ENCODE results near the gene CLMN.

CLMN gene

GRCh38 chr14:95314609-95315008 is 5.1 kb downstream of the CLMN start:
- Histone ChIP-seq H3K27me3 (ENCODE audit: insufficient read depth, low read length) (peaks cover 7% of the 10 kb centered on the region; the same call in 1 of the 2 replicates), H3K9me2 (ENCODE audit: low read depth, low read length) (no peaks in the 10 kb centered on the region), H4K20me1 (ENCODE audit: insufficient read depth, low read length) (no peaks in the 10 kb centered on the region), H3K4me1 (ENCODE audit: insufficient read depth, low read length, severe bottlenecking) (peaks cover 14% of the 10 kb centered on the region), H3K27ac (ENCODE audit: low read depth, low read length, poor library complexity, severe bottlenecking) (no peak overlapping the region), H3K4me2 (ENCODE audit: low read length) (no peak overlapping the region), H3K79me2 (ENCODE audit: insufficient read depth, low read length) (no peaks in the 10 kb centered on the region), H3F3A (ENCODE audit: insufficient read depth, low read length) (no peaks in the 10 kb centered on the region), H3K36me3 (ENCODE audit: insufficient read depth, low read length) (no peaks in the 10 kb centered on the region), H3K9ac (ENCODE audit: low read length) (no peak overlapping the region), H3K9me3 (ENCODE audit: low read length) (no peaks in the 10 kb centered on the region), H3K4me3 (ENCODE audit: low read depth, low read length, poor library complexity, severe bottlenecking) (no peak overlapping the region), H2AFZ (ENCODE audit: low read length) (no peak overlapping the region)
- no peak for TF ChIP-seq EZH2 (IDR thresholded peaks at IDR 0.05; ENCODE audit: borderline replicate concordance, low read length)
- TF ChIP-seq, protein P1, sequence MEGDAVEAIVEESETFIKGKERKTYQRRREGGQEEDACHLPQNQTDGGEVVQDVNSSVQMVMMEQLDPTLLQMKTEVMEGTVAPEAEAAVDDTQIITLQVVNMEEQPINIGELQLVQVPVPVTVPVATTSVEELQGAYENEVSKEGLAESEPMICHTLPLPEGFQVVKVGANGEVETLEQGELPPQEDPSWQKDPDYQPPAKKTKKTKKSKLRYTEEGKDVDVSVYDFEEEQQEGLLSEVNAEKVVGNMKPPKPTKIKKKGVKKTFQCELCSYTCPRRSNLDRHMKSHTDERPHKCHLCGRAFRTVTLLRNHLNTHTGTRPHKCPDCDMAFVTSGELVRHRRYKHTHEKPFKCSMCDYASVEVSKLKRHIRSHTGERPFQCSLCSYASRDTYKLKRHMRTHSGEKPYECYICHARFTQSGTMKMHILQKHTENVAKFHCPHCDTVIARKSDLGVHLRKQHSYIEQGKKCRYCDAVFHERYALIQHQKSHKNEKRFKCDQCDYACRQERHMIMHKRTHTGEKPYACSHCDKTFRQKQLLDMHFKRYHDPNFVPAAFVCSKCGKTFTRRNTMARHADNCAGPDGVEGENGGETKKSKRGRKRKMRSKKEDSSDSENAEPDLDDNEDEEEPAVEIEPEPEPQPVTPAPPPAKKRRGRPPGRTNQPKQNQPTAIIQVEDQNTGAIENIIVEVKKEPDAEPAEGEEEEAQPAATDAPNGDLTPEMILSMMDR (IDR thresholded peaks at IDR 0.05; ENCODE audit: low read length) = no peak

DNA sequence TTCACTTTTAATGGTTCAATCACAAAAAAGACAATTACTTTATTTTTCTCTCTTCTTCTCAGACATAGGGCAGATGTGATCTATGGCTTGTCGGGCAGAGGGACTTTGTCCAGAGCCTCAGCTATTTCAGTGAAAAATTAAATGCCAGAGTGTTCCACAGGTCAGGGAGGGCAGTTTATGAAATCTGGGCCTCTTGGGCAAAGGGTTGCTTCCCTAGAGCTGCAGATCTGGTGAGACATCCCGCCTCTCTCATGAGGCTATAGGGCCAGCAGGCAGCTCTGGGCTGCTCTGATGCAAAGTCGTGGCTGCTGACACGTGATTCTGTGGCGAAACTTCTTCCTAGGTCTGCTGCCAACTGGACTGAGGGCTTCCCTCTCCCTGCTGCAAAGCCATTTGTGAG is 6.0 kb downstream of the CLMN start:
- Histone ChIP-seq H3K9me3 (ENCODE audit: low read length) (no peaks in the 10 kb centered on the region), H3K9me2 (ENCODE audit: low read depth, low read length) (no peaks in the 10 kb centered on the region), H3K4me3 (ENCODE audit: low read depth, low read length, poor library complexity, severe bottlenecking) (no peak overlapping the region), H4K20me1 (ENCODE audit: insufficient read depth, low read length) (no peaks in the 10 kb centered on the region), H3K36me3 (ENCODE audit: insufficient read depth, low read length) (no peaks in the 10 kb centered on the region), H3F3A (ENCODE audit: insufficient read depth, low read length) (no peaks in the 10 kb centered on the region), H2AFZ (ENCODE audit: low read length) (no peak overlapping the region), H3K79me2 (ENCODE audit: insufficient read depth, low read length) (no peaks in the 10 kb centered on the region), H3K27me3 (ENCODE audit: insufficient read depth, low read length) (peaks cover 7% of the 10 kb centered on the region; the same call in 1 of the 2 replicates), H3K27ac (ENCODE audit: low read depth, low read length, poor library complexity, severe bottlenecking) (no peak overlapping the region), H3K4me1 (ENCODE audit: insufficient read depth, low read length, severe bottlenecking) (peaks cover 6% of the 10 kb centered on the region), H3K4me2 (ENCODE audit: low read length) (no peak overlapping the region), H3K9ac (ENCODE audit: low read length) (no peak overlapping the region)
- TF ChIP-seq, protein P1 (IDR thresholded peaks at IDR 0.05; ENCODE audit: low read length) = no peak
- no peak for TF ChIP-seq EZH2 (IDR thresholded peaks at IDR 0.05; ENCODE audit: borderline replicate concordance, low read length)

DNA sequence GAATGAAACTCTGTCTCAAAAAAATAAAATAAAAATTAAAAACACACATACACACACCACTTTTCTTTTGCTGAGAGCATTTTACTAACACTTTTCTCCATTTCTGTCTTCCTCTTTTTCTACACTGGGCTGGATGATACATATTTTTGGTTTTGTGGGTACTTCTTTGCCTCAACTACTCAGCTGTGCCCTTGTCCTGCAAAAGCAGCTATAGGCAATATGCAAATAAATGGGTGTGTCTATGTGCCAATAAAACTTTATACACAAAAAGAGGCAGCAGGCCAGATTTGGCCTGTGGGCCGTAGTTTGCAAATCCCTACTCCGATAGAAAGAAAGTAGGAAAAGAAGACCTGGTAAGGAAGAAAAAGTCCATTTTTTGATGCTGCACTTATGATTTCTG is 6.5 kb downstream of the CLMN start:
- no peak overlapping the region for H2AFZ ChIP-seq (ENCODE audit: low read length)
- H3K27me3 ChIP-seq (ENCODE audit: insufficient read depth, low read length) = peaks cover 7% of the 10 kb centered on the region; the same call in 1 of the 2 replicates
- no peak overlapping the region for H3K4me2 ChIP-seq (ENCODE audit: low read length)
- TF ChIP-seq, protein P1 (IDR thresholded peaks at IDR 0.05; ENCODE audit: low read length) = no peak
- no peak for TF ChIP-seq EZH2 (IDR thresholded peaks at IDR 0.05; ENCODE audit: borderline replicate concordance, low read length)
- H3K9ac ChIP-seq (ENCODE audit: low read length) = no peak overlapping the region
- no peaks in the 10 kb centered on the region for H3F3A ChIP-seq (ENCODE audit: insufficient read depth, low read length)
- no peaks in the 10 kb centered on the region for H4K20me1 ChIP-seq (ENCODE audit: insufficient read depth, low read length)
- no peak overlapping the region for H3K4me3 ChIP-seq (ENCODE audit: low read depth, low read length, poor library complexity, severe bottlenecking)
- peaks cover 4% of the 10 kb centered on the region for H3K4me1 ChIP-seq (ENCODE audit: insufficient read depth, low read length, severe bottlenecking)
- H3K79me2 ChIP-seq (ENCODE audit: insufficient read depth, low read length) = no peaks in the 10 kb centered on the region
- H3K27ac ChIP-seq (ENCODE audit: low read depth, low read length, poor library complexity, severe bottlenecking) = no peak overlapping the region
- no peaks in the 10 kb centered on the region for H3K36me3 ChIP-seq (ENCODE audit: insufficient read depth, low read length)
- no peaks in the 10 kb centered on the region for H3K9me3 ChIP-seq (ENCODE audit: low read length)
- no peaks in the 10 kb centered on the region for H3K9me2 ChIP-seq (ENCODE audit: low read depth, low read length)
